HG03432 (cell line): ENCODE measurements around the gene PRKD2.

ENCODE experiments used
- ATAC-seq: cut with Tn5 transposase; IDR thresholded peaks from one replicate; pipeline ENCODE4 v1.9.1; 2021; ENCODE audit warnings: mild to moderate bottlenecking, moderate library complexity; ENCODE audit not compliant: unreplicated experiment

PRKD2 gene

GRCh38 chr19:46725036-46725820, 8.3 kb upstream of the PRKD2 start:
- no peak for ATAC-seq

- ATAC-seq = no peak
These were observed 7.6 kb upstream of the PRKD2 start for GRCh38 chr19:46724468-46724867.

- no peak for ATAC-seq
These were observed 6.6 kb upstream of the PRKD2 start for GRCh38 chr19:46723471-46723870.

DNA sequence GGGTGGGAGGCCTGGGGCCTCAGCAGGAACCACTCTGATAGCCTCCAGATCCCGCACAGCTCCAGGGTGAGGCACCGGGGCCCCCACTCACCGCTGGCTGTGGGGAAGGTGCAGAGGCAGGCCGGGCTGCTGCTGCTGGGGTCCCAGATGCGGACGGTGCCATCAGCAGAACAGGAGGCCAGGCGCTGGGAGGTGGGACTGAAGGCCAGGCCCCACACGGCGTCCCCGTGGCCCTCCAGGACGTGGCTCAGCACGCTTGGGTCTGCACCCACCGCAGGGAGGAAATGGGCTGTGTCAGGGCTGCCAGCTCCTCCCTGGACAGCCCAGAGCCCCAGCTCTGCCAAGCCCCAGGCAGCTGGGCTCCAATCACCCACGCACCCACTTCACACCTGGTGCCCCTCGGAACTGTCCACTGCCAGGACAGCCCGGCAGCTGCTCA, 6.1 kb upstream of the PRKD2 start:
- no peak for ATAC-seq

DNA sequence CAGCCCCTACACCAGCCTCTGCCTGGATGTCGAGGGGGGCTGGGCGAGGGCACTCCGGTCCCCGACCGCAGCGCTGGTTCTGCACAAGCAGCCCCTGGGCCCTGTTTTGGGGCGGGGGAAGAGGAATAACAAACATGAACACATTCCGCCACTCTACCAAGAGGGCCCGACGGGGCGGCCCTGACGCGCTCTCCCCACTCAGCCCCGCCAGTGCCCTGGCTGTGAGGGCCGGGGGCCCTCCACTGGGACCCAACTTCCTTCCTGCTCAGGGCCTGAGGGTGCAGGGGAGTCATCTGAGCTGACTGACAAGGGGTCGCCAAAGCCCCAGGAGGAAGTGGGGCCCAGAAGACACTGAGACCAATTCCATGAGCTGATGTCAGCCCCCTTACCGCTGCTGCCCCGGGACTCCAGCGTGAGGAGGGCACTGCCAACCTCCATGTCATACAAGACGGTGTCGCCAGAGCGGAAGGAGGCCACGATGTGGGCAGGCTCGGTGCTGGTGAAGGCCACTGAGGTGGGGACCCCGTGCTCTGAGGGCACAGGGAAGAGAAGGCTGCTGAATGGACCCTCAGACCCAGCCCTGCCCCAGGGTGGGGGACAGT, 5.6 kb upstream of the PRKD2 start:
- ATAC-seq = no peak

DNA sequence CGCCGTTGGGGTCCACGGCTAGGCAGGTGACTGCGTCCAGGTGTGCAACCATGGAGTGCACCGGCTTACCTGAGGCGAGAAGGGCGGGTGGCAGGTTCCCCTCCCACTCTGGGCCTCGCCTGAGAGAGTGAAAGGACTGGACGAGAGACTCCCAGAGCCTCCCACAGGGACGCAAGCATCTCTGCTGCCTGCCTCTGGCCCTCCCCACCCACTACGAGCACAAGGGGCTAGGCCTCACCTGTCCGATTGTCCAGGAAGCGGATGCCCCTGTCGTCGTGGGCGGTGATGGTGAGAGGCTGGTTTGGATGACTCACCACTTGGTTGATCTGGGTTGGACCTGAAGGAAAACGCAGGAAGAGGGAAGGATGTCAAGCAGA, 5.1 kb upstream of the PRKD2 start:
- ATAC-seq = no peak

DNA sequence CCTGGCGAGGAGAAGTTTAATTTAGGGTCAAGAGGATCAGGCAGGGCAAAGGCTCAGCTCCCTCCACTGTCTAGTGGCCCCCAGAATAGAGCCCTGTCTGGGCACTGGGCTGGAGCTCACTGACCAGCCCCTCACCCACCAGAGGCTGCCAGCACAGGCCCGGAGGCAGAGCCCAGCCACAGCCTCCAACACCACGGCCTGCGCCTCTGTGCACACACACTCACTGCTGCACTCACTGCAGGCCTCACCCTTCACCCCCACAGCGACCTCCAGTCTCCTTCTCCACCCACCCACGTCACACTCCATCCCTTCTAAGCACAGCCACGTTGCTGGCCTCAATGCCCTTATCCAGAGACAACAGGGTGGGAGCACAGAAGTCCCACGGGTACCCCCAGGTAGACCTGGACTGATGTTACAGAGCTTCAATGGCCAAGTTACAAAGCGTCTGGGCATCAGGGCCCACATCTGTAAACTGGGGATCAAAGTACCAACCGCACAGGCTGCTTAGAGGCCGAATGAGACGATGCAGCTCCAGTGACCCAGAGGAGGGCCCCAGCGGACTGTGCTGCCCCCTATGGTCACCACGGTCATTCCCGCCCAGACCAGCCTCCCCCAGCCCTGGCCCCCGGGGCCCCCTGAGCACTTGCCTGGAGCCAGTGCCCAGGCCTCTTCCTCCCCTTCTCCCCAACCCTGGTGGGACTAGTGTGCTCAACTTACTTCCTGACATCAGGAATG, 4.5 kb upstream of the PRKD2 start:
- ATAC-seq = no peak

DNA sequence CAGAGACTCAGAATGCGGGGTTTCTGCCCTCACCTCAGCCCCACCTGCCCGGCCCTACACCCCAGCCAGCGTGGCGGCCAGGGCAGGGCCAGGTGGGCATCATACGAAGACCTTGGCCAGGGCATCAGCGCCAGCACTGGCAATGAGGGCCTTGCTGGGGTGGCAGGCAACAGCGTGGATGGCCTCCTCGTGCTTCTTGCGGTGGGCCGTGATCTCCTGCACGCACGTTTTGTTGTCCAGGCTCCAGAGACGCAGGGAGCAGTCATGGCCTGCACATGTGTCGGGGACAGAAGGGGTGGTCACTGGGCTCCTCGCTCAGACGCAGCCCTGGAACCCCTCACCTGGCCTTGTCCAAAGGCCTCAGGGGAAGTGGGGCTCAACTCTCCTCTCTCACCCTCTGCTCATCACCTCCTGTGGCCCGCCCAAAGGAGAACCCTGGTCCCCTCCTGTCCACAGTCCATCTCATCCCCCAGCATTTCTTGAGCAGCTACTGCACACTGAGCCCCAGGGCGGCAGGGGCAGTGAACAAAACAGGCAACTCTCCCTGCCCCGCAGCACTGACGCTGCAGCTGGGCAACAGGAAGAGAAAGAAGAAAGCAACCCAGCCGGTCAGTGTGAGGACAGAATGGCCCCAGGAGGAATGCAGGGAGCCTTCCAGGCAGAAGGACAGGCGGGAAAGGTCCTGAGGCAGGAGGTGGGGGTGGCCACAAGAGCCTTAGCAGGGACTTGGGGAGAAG, 3.8 kb upstream of the PRKD2 start:
- ATAC-seq = no peak

DNA sequence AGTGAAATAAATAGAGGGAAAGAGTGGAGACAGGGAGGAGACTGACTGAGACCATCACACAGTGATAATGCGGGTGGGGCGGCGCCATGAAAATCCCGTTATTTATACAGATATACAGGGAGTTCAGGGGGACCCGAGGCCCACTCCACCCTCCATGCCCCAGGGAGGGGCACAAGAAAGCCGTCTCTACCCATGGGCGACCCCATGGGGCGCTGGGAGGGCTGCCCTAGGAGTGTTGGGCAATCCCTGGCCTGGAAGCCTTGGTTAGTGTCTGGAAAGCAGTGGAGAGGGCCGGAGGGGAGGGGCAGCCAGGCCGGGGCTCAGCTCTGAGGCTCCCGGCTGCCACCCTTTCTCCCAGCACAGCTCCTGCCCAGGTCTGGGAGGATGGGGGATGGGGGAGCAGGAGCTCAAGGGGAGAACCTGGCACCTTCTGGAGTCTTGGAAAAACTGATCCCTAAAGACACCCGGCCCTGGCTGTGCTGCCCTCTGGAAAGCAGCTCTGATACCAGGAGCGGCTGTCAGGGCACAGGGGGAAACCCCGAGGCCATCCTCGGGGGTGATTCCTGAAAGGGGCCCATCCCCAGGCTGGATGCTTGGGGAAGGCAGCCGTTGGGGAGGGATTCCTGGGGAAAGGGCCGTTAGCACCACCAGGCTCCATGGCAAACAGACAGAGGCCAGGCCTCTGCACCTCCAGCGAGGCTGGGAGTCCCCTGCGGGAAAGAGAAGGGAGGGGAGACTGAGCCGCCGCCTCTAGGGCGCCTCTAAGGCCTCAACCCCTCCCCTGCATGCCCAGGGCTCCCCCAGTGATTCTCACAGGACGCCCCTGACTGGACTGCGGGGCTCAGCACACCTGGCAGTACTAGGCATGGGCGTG, 3.0 kb upstream of the PRKD2 start:
- no peak for ATAC-seq

- peak; percentile 36 for ATAC-seq
These were observed 2.2 kb upstream of the PRKD2 start for GRCh38 chr19:46718934-46719622.

GRCh38 chr19:46718157-46718933, 1.4 kb upstream of the PRKD2 start:
- ATAC-seq = peak; percentile 28

GRCh38 chr19:46717716-46718143, 816 bp upstream of the PRKD2 start:
- ATAC-seq = peak; percentile 2

GRCh38 chr19:46716672-46717033, 261 bp downstream of the PRKD2 start:
- ATAC-seq = no peak

GRCh38 chr19:46715975-46716671, 791 bp downstream of the PRKD2 start:
- ATAC-seq = no peak

DNA sequence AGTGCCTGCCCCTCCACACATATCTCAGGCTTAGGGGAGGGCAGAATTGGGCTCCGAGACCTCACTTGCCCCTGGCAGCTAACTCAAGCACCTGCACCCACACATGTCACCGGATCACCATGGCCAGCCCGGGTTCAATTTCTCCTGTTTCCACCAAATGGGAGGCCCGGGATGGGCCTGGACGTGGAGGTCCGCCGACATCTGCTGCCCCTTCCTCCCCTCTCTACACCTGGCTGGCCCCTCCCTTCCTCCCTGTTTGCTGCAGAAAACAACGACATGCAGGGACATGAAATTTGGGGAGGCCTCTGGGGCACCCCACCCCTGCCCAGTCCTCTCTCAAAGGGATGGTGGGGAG, 1.3 kb downstream of the PRKD2 start:
- ATAC-seq = no peak

- ATAC-seq = no peak
These were observed 2.3 kb downstream of the PRKD2 start for GRCh38 chr19:46714444-46715106.

DNA sequence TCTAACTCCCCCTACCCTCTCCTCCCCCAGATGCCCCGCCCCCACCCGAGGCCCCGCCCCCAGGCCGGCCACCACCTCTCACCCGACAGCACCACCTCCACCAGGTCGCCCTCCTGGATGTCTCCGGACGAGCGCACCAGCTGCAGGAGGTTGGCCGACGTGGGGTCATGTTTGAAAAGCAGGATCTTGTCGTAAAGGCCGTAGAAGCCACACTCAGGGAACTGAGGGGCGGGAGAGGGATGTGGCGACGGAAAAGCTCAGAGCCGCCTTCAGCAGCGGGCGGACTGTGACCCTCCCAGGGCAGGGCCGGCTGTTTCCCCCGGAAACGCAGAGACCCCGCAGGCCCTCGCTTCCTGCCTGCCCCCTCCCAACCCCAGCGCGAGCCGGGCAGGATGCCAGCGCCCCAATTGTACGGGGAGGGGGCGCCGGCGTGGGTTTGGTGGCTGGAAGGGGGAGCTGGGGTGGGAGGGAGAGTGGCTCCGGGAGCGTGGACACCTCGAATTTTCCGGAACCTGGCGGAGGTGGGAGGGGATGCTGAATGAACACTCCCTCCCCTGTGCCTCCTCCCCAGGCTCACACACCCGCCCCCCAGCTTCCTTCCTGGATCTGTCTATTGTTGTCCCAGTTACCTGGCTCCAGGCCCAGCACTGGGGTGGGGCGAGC, 3.0 kb downstream of the PRKD2 start:
- ATAC-seq = no peak
